ENCODE measurements around the gene ZNF669. TPM values are rescaled to one million over a fixed set of nuclear protein-coding genes. Genes with fewer than 3 reads are reported as not detected.
A peak's percentile ranks its signal among the peaks of the same experiment; 100 is the strongest.
"Not testable (repeated sequence)": the region's sequence is repeated elsewhere in the genome, so short reads cannot be mapped to it uniquely, and the experiment has no call there.

Gene ZNF669
- total RNA-seq (2014; rRNA removed; shearing (Covaris generic)): 12.9 and 14.7 TPM in 2 replicates

GRCh38 chr1:247103859-247104591 is at the start of gene ZNF669:
Gene ZNF669, minus strand, starts transcription at chr1:247104356. Its CDS starts 157 bp downstream, at chr1:247104199.
- Histone ChIP-seq H3K27me3 (no peaks in the 10 kb centered on the region), H3K27ac (peak within 1 kb of the TSS; percentile 48), H3K4me3 (peak within 1 kb of the TSS; percentile 90), H3K9me3 (replicated peaks) (peaks cover 32% of the 10 kb centered on the region), H3K36me3 (peaks cover 41% of the 10 kb centered on the region), H3K4me1 (no peaks in the 10 kb centered on the region)
- DNase-seq: peak; percentile 94 to 97

- Histone ChIP-seq H3K27ac (no peak overlapping the region), H3K36me3 (peaks cover 39% of the 10 kb centered on the region), H3K9me3 (replicated peaks) (peaks cover 13% of the 10 kb centered on the region), H3K4me1 (no peaks in the 10 kb centered on the region), H3K27me3 (no peaks in the 10 kb centered on the region), H3K4me3 (no peak overlapping the region)
- DNase-seq: no peak
These were observed 43.6 kb upstream of the ZNF669 start for GRCh38 chr1:247147781-247148180.

GRCh38 chr1:247147120-247147519 is 43.0 kb upstream of the ZNF669 start:
- H3K4me3 ChIP-seq, DNase-seq, H3K27me3 ChIP-seq, H3K4me1 ChIP-seq, H3K27ac ChIP-seq: not testable (repeated sequence)
- H3K9me3 ChIP-seq (replicated peaks): peaks cover 13% of the 10 kb centered on the region
- H3K36me3 ChIP-seq: peaks cover 43% of the 10 kb centered on the region

GRCh38 chr1:247146671-247147070 is 42.5 kb upstream of the ZNF669 start:
- no peak overlapping the region for H3K4me3 ChIP-seq
- H3K27ac ChIP-seq: no peak overlapping the region
- no peaks in the 10 kb centered on the region for H3K27me3 ChIP-seq
- peak in 1 of 2 experiments; percentile 9 for DNase-seq
- H3K4me1 ChIP-seq: no peaks in the 10 kb centered on the region
- peaks cover 46% of the 10 kb centered on the region for H3K36me3 ChIP-seq
- peaks cover 13% of the 10 kb centered on the region for H3K9me3 ChIP-seq (replicated peaks)

GRCh38 chr1:247145279-247145678 is 41.1 kb upstream of the ZNF669 start:
- peaks cover 14% of the 10 kb centered on the region for H3K9me3 ChIP-seq (replicated peaks)
- H3K4me1 ChIP-seq: no peaks in the 10 kb centered on the region
- DNase-seq: no peak
- no peak overlapping the region for H3K27ac ChIP-seq
- no peak overlapping the region for H3K4me3 ChIP-seq
- H3K36me3 ChIP-seq: peaks cover 44% of the 10 kb centered on the region
- H3K27me3 ChIP-seq: no peaks in the 10 kb centered on the region

GRCh38 chr1:247139557-247139956 is 35.4 kb upstream of the ZNF669 start:
- not testable (repeated sequence) for H3K27ac ChIP-seq, H3K4me1 ChIP-seq, H3K27me3 ChIP-seq, H3K4me3 ChIP-seq, DNase-seq
- H3K9me3 ChIP-seq (replicated peaks): peaks cover 24% of the 10 kb centered on the region
- peaks cover 22% of the 10 kb centered on the region for H3K36me3 ChIP-seq

- Histone ChIP-seq H3K4me1 (no peaks in the 10 kb centered on the region), H3K9me3 (replicated peaks) (peaks cover 24% of the 10 kb centered on the region), H3K27me3 (no peaks in the 10 kb centered on the region), H3K27ac (no peak overlapping the region), H3K4me3 (no peak overlapping the region), H3K36me3 (peaks cover 23% of the 10 kb centered on the region)
- DNase-seq: no peak
These were observed 27.1 kb upstream of the ZNF669 start for GRCh38 chr1:247131236-247131635.

- not testable (repeated sequence) for H3K9me3 ChIP-seq (replicated peaks); H3K27ac ChIP-seq
- peak overlapping the region; percentile 48 for H3K4me3 ChIP-seq
These were observed 23.5 kb upstream of the ZNF669 start for GRCh38 chr1:247127519-247128282.

GRCh38 chr1:247126601-247127000 is 22.4 kb upstream of the ZNF669 start:
- H3K36me3 ChIP-seq: peaks cover 16% of the 10 kb centered on the region
- H3K4me1 ChIP-seq; H3K9me3 ChIP-seq (replicated peaks); DNase-seq; H3K27ac ChIP-seq; H3K4me3 ChIP-seq; H3K27me3 ChIP-seq: not testable (repeated sequence)

More at GRCh38 chr1:247127519-247128282, 23.5 kb upstream of the ZNF669 start:
- not testable (repeated sequence) for H3K27me3 ChIP-seq, H3K4me1 ChIP-seq, DNase-seq
- H3K36me3 ChIP-seq: peaks cover 23% of the 10 kb centered on the region

GRCh38 chr1:247126166-247126565 is 22.0 kb upstream of the ZNF669 start:
- H3K4me1 ChIP-seq; H3K27ac ChIP-seq; H3K27me3 ChIP-seq; DNase-seq; H3K9me3 ChIP-seq (replicated peaks); H3K4me3 ChIP-seq: not testable (repeated sequence)
- H3K36me3 ChIP-seq: peaks cover 11% of the 10 kb centered on the region

- Histone ChIP-seq H3K27me3 (no peaks in the 10 kb centered on the region), H3K9me3 (replicated peaks) (0 out of 2 replicates have a peak, but pooled peaks cover 4% of the 10 kb centered on the region), H3K4me3 (no peak overlapping the region), H3K27ac (no peak overlapping the region), H3K4me1 (no peaks in the 10 kb centered on the region), H3K36me3 (no peaks in the 10 kb centered on the region)
- DNase-seq: no peak
These were observed 17.2 kb upstream of the ZNF669 start for GRCh38 chr1:247121382-247121781.

GRCh38 chr1:247120408-247120668 is 16.2 kb upstream of the ZNF669 start:
- not testable (repeated sequence) for H3K9me3 ChIP-seq (replicated peaks); H3K4me3 ChIP-seq; DNase-seq; H3K27me3 ChIP-seq; H3K27ac ChIP-seq; H3K36me3 ChIP-seq; H3K4me1 ChIP-seq

GRCh38 chr1:247119600-247120407 is 15.6 kb upstream of the ZNF669 start:
- DNase-seq: no peak
- Histone ChIP-seq H3K36me3 (no peaks in the 10 kb centered on the region), H3K27ac (no peak overlapping the region), H3K4me3 (no peak overlapping the region), H3K4me1 (no peaks in the 10 kb centered on the region), H3K27me3 (no peaks in the 10 kb centered on the region), H3K9me3 (replicated peaks) (no peaks in the 10 kb centered on the region)

GRCh38 chr1:247118946-247119446 is 14.8 kb upstream of the ZNF669 start:
- Histone ChIP-seq H3K36me3 (no peaks in the 10 kb centered on the region), H3K27ac (no peak overlapping the region), H3K4me1 (no peaks in the 10 kb centered on the region), H3K4me3 (no peak overlapping the region), H3K27me3 (no peaks in the 10 kb centered on the region), H3K9me3 (replicated peaks) (no peaks in the 10 kb centered on the region)
- peak; percentile 31 to 44 for DNase-seq

GRCh38 chr1:247115545-247115944 is 11.4 kb upstream of the ZNF669 start:
- H3K27me3 ChIP-seq: no peaks in the 10 kb centered on the region
- no peak overlapping the region for H3K4me3 ChIP-seq
- no peaks in the 10 kb centered on the region for H3K9me3 ChIP-seq (replicated peaks)
- H3K4me1 ChIP-seq: no peaks in the 10 kb centered on the region
- H3K36me3 ChIP-seq: no peaks in the 10 kb centered on the region
- DNase-seq: no peak
- no peak overlapping the region for H3K27ac ChIP-seq

Measured in SJCRH30 (cell line).